ENCODE results near the gene CBLN1.

- no peak for TF ChIP-seq POLR2A (IDR thresholded peaks at IDR 0.05)
- no peak for TF ChIP-seq CTCF (IDR thresholded peaks at IDR 0.05)
- TF ChIP-seq POLR2AphosphoS5 (IDR thresholded peaks at IDR 0.05): no peak
Observed at GRCh38 chr16:49315602-49316001, 34.0 kb upstream of the CBLN1 start.

Data from breast epithelium (tissue), 3 donors.